ENCODE results near the gene NR4A1. TPM values are rescaled to one million over a fixed set of nuclear protein-coding genes. Genes with fewer than 3 reads are reported as not detected.

The NR4A1 gene
- total RNA-seq, 1 donor from 2014 or later, result 16.9 TPM

- intact Hi-C loops (cut with micrococcal nuclease), result no loop called here
These were observed 22.5 kb downstream of the NR4A1 start for GRCh38 chr12:52073531-52074381.

GRCh38 chr12:52074971-52075724 lies 23.9 kb downstream of the NR4A1 start:
- intact Hi-C loops (cut with micrococcal nuclease), result no loop called here

GRCh38 chr12:52076811-52077210 lies 25.6 kb downstream of the NR4A1 start:
- intact Hi-C loops (cut with micrococcal nuclease), result no loop called here

GRCh38 chr12:52078276-52078675 lies 27.0 kb downstream of the NR4A1 start:
- intact Hi-C loops (cut with micrococcal nuclease), result no loop called here

GRCh38 chr12:52079576-52080402 lies 28.5 kb downstream of the NR4A1 start, which contains the start of gene SMIM41:
SMIM41 (plus strand) TSS chr12:52079704; CDS start chr12:52079780, 76 bp downstream.
- intact Hi-C loops (cut with micrococcal nuclease), result no loop called here

GRCh38 chr12:52080403-52081251 lies 29.4 kb downstream of the NR4A1 start:
- intact Hi-C loops (cut with micrococcal nuclease), result no loop called here

GRCh38 chr12:52081263-52081733 lies 30.1 kb downstream of the NR4A1 start:
- intact Hi-C loops (cut with micrococcal nuclease), result no loop called here

GRCh38 chr12:52082026-52082668 lies 30.9 kb downstream of the NR4A1 start:
- intact Hi-C loops (cut with micrococcal nuclease), result no loop called here

GRCh38 chr12:52082669-52082987 lies 31.4 kb downstream of the NR4A1 start:
- intact Hi-C loops (cut with micrococcal nuclease), result no loop called here

GRCh38 chr12:52082988-52083637 lies 31.9 kb downstream of the NR4A1 start:
- intact Hi-C loops (cut with micrococcal nuclease), result loop anchor here (1.0 kb wide), 5 partner anchors 14 to 90 kb away; partner anchors contain the start of genes ATG101 and NR4A1

GRCh38 chr12:52083638-52083996 lies 32.4 kb downstream of the NR4A1 start:
- intact Hi-C loops (cut with micrococcal nuclease), result loop anchor here (1.0 kb wide), 5 partner anchors 14 to 90 kb away; partner anchors contain the start of genes ATG101 and NR4A1

GRCh38 chr12:52084491-52085231 lies 33.4 kb downstream of the NR4A1 start:
- intact Hi-C loops (cut with micrococcal nuclease), result no loop called here

GRCh38 chr12:52085682-52086180 lies 34.5 kb downstream of the NR4A1 start:
- intact Hi-C loops (cut with micrococcal nuclease), result no loop called here

- intact Hi-C loops (cut with micrococcal nuclease), result no loop called here
These were observed 35.1 kb downstream of the NR4A1 start for GRCh38 chr12:52086366-52086765.

GRCh38 chr12:52086944-52087835 lies 35.9 kb downstream of the NR4A1 start:
- intact Hi-C loops (cut with micrococcal nuclease), result no loop called here

GRCh38 chr12:52087961-52088820 lies 36.9 kb downstream of the NR4A1 start:
- intact Hi-C loops (cut with micrococcal nuclease), result no loop called here

- intact Hi-C loops (cut with micrococcal nuclease), result no loop called here
These were observed 38.2 kb downstream of the NR4A1 start for GRCh38 chr12:52089491-52089890.

Data from T-helper 1 cell treated with Interleukin-12 subunit alpha and Interleukin-12 subunit beta and Interleukin-4 antibody, amounts not matched to agents 30 ng/mL and 1 ng/mL, for 36 hours (primary cell).